Chondrocyte (in vitro differentiated cells): Measurements from ENCODE around the gene DHX8. TPM values are rescaled to one million over a fixed set of nuclear protein-coding genes. Genes with fewer than 3 reads are reported as not detected.
"Not testable (repeated sequence)": the region's sequence is repeated elsewhere in the genome, so short reads cannot be mapped to it uniquely, and the experiment has no call there.

Experiments
- DNase-seq: peaks from one replicate; pipeline ENCODE4 v3.0.0; 2021; ENCODE audit warnings: mixed read lengths, low spot score
- H3K27ac Mint-ChIP-seq: one replicate; pipeline ENCODE4 v1.8.0; 2021; ENCODE audit warnings: mild to moderate bottlenecking, moderate library complexity, mixed read lengths; ENCODE audit not compliant: unreplicated experiment
- H3K27me3 Mint-ChIP-seq: 2 replicates; pipeline ENCODE4 v1.8.0; 2021; ENCODE audit warnings: low read depth, mixed read lengths
- H3K36me3 Mint-ChIP-seq: 2 replicates; pipeline ENCODE4 v1.8.0; 2021; ENCODE audit warnings: low read depth, mixed read lengths
- H3K4me1 Mint-ChIP-seq: 2 replicates; pipeline ENCODE4 v1.8.0; 2021; ENCODE audit warnings: low read depth, mild to moderate bottlenecking, mixed read lengths
- H3K4me3 Mint-ChIP-seq: one replicate; pipeline ENCODE4 v1.8.0; 2021; ENCODE audit warnings: mild to moderate bottlenecking, moderate library complexity, mixed read lengths; ENCODE audit not compliant: unreplicated experiment
- H3K9me3 Mint-ChIP-seq: 2 replicates; pipeline ENCODE4 v1.8.0; 2021; ENCODE audit warnings: low read depth, mixed read lengths
- CTCF ChIP-seq: fragments of 200-600 bp; sonication (generic); IDR thresholded peaks from 2 replicates; pipeline ENCODE4 v1.5.0; 2021; ENCODE audit warnings: antibody characterized with exemption, mild to moderate bottlenecking, moderate library complexity
- total RNA-seq: library from RNA; stranded (reverse); gene quantifications from 3 replicates; pipeline ENCODE4 v1.2.1, GENCODE V29; 2021

DHX8 gene
- total RNA-seq, 1 donor from 2014 or later: 49.2 TPM

GRCh38 chr17:43479948-43480347 lies 3.8 kb upstream of the DHX8 start:
- H3K4me1 Mint-ChIP-seq: peaks cover 20% of the 10 kb centered on the region
- TF ChIP-seq CTCF: no peak
- no peak overlapping the region for H3K4me3 Mint-ChIP-seq
- no peaks in the 10 kb centered on the region for H3K27me3 Mint-ChIP-seq
- H3K9me3 Mint-ChIP-seq: no peaks in the 10 kb centered on the region
- DNase-seq: no peak
- H3K27ac Mint-ChIP-seq: no peak overlapping the region
- H3K36me3 Mint-ChIP-seq: no peaks in the 10 kb centered on the region

GRCh38 chr17:43482103-43483012 lies 1.4 kb upstream of the DHX8 start:
- no peaks in the 10 kb centered on the region for H3K36me3 Mint-ChIP-seq
- H3K9me3 Mint-ChIP-seq: no peaks in the 10 kb centered on the region
- no peak for DNase-seq
- no peak overlapping the region for H3K27ac Mint-ChIP-seq
- no peaks in the 10 kb centered on the region for H3K27me3 Mint-ChIP-seq
- H3K4me3 Mint-ChIP-seq: no peak overlapping the region
- no peak for TF ChIP-seq CTCF
- H3K4me1 Mint-ChIP-seq: peaks cover 26% of the 10 kb centered on the region

GRCh38 chr17:43490621-43491020 lies 6.8 kb downstream of the DHX8 start:
- Mint-ChIP-seq H3K9me3 (no peaks in the 10 kb centered on the region), H3K36me3 (peaks cover 23% of the 10 kb centered on the region), H3K4me1 (no peaks in the 10 kb centered on the region), H3K27ac (no peak overlapping the region), H3K4me3 (no peak overlapping the region), H3K27me3 (no peaks in the 10 kb centered on the region)
- TF ChIP-seq CTCF: no peak
- no peak for DNase-seq

GRCh38 chr17:43509440-43509839 lies 25.7 kb downstream of the DHX8 start:
- not testable (repeated sequence) for H3K27me3 Mint-ChIP-seq, H3K27ac Mint-ChIP-seq, H3K9me3 Mint-ChIP-seq, H3K4me1 Mint-ChIP-seq, H3K4me3 Mint-ChIP-seq, DNase-seq
- peaks cover 36% of the 10 kb centered on the region for H3K36me3 Mint-ChIP-seq

GRCh38 chr17:43511199-43511598 lies 27.4 kb downstream of the DHX8 start:
- H3K27me3 Mint-ChIP-seq, H3K4me3 Mint-ChIP-seq, H3K9me3 Mint-ChIP-seq, DNase-seq, H3K27ac Mint-ChIP-seq, H3K4me1 Mint-ChIP-seq: not testable (repeated sequence)
- H3K36me3 Mint-ChIP-seq: peaks cover 30% of the 10 kb centered on the region

- H3K4me1 Mint-ChIP-seq: peaks cover 23% of the 10 kb centered on the region
- H3K27ac Mint-ChIP-seq: no peak overlapping the region
- H3K4me3 Mint-ChIP-seq: no peak overlapping the region
These were observed 31.9 kb downstream of the DHX8 start for GRCh38 chr17:43515656-43516055.

More at GRCh38 chr17:43515656-43516055, 31.9 kb downstream of the DHX8 start:
- H3K36me3 Mint-ChIP-seq: peaks cover 23% of the 10 kb centered on the region
- DNase-seq: no peak
- TF ChIP-seq CTCF: no peak
- H3K27me3 Mint-ChIP-seq: no peaks in the 10 kb centered on the region
- H3K9me3 Mint-ChIP-seq: no peaks in the 10 kb centered on the region
